HepG2 (cell line): ENCODE data around the gene CCDC66.

Source experiments
- AGO1 ChIP-seq: fragments of 200-400 bp; formaldehyde crosslinking; IDR thresholded peaks from 2 replicates; pipeline ENCODE4 v1.6.1; 2017; ENCODE audit warnings: mild to moderate bottlenecking, low read depth, low read length, moderate library complexity; ENCODE audit not compliant: poor library complexity, severe bottlenecking
- CTCF ChIP-seq: sonication (generic); formaldehyde crosslinking; IDR thresholded peaks from 2 replicates; pipeline ENCODE4 v1.5.0; 2020; ENCODE audit warnings: mild to moderate bottlenecking, missing genetic modification reagents, moderate library complexity
- PAX8 ChIP-seq: sonication (generic); formaldehyde crosslinking; IDR thresholded peaks from 2 replicates; pipeline ENCODE4 v1.8.0; 2022; ENCODE audit warnings: mild to moderate bottlenecking, missing genetic modification reagents, borderline replicate concordance
- U2AF1 ChIP-seq: fragments of 200-400 bp; formaldehyde crosslinking; optimal IDR thresholded peaks from 2 replicates; pipeline ENCODE3; 2017; ENCODE audit warnings: mild to moderate bottlenecking, low read depth, low read length
- ZNF816 ChIP-seq: sonication (generic); formaldehyde crosslinking; IDR thresholded peaks from 2 replicates; pipeline ENCODE4 v1.8.0; 2022; ENCODE audit warnings: missing genetic modification reagents, mild to moderate bottlenecking, borderline replicate concordance

DNA sequence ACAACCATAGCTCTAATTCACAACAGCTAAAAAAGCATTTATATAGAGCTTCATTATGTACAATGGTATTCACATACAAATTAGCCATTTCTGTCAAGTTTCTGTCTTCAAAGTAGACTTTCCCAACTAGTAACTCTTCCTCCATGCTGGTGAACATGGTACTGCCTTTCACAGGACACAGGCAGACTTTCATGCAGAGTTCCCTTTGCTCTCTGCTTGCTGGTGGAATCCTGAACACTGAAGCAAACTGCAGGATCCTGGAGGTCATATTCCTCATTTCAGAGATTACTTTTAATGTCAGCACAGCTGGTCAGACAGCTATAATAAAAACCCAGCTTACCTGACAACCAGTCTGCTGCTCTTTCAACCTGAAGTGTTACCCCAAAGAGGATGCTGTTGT is 72.5 kb downstream of the CCDC66 start:
- TF ChIP-seq U2AF1: no peak
- no peak for TF ChIP-seq CTCF
- no peak for TF ChIP-seq AGO1
- no peak for TF ChIP-seq PAX8 (CRISPR knock-in tag)
- TF ChIP-seq ZNF816 (CRISPR knock-in tag): no peak
